ENCODE results near the gene ZCCHC14. TPM values are rescaled to one million over a fixed set of nuclear protein-coding genes. Genes with fewer than 3 reads are reported as not detected.
"Not testable (repeated sequence)": the region's sequence is repeated elsewhere in the genome, so short reads cannot be mapped to it uniquely, and the experiment has no call there.

Gene ZCCHC14
- total RNA-seq, 1 experiment from 2014 or later, result not detected

DNA sequence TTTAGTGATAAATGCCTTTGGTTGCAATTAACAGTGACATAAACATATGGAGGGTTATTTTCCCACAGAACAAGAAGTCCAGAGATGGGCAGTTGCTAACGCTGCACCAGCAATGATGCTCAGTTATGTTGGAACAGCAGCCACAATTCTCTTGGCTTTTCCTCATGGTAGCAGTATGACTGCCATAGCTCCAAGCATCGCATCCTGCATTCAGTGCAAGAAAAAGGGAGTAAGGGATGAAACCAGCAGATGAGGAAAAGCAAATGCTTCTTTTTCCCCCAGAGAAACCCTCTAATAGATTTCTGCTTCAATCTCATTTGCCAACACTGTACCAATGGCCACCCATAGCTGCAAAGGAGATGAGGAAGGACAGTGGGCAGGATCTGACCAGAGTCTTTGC, 13.0 kb upstream of the ZCCHC14 start:
- Histone ChIP-seq H4K20me1 (ENCODE audit: insufficient read depth, low read depth, low read length) (no peaks in the 10 kb centered on the region), H3K9me3 (ENCODE audit: low read length) (peaks cover 7% of the 10 kb centered on the region), H3K9me2 (replicated peaks; ENCODE audit: insufficient read depth, low read length) (no peaks in the 10 kb centered on the region), H3K4me2 (ENCODE audit: low read depth, low read length, poor library complexity, severe bottlenecking) (no peak overlapping the region), H3K27ac (ENCODE audit: low read length) (no peak overlapping the region), H3K79me2 (ENCODE audit: low read length) (no peaks in the 10 kb centered on the region), H3K36me3 (ENCODE audit: insufficient read depth, low read length) (no peaks in the 10 kb centered on the region), H3K27me3 (ENCODE audit: low read length) (no peaks in the 10 kb centered on the region), H3K9ac (ENCODE audit: low read length) (no peak overlapping the region), H2AFZ (ENCODE audit: low read length) (no peak overlapping the region), H3K4me3 (ENCODE audit: low read length) (no peak overlapping the region), H3K4me1 (ENCODE audit: low read length) (no peaks in the 10 kb centered on the region)
- DNase-seq, result no peak

DNA sequence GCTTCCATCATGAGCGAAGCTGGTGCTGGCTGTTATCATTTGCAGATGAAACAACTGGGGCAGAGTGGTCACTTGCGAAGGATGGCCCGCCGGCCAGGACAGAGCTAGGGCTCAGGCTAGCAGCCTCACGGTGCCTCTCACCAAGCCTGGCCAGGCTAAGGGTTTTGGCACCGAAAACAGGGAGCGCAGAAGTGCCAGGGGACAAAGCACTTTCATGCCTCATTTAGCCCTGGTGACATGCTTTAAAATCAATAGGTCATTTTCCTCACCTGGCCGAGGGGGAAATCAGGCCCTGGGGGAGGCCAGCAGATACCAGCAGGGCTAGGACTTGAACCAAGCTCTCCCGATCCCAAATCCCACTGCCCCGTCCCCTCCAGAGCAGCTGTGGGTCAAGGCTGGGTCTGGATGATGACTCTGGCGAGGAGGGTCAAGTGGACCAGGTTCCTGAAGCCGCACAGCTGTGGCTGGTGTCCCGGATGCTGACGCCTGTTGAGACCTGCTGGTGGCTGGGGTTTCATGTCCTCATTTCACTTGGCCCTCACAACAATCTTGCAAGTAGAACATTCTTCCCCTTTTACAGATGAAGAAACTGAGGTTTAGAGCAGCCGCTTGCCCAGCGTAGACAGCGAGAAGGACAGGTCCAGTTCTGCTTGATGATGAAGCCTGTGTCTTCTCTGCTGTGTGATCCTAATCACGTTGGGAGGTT, 10.6 kb upstream of the ZCCHC14 start:
- not testable (repeated sequence) for H3K9me3 ChIP-seq (ENCODE audit: low read length); H4K20me1 ChIP-seq (ENCODE audit: insufficient read depth, low read depth, low read length); H3K4me3 ChIP-seq (ENCODE audit: low read length); H3K27me3 ChIP-seq (ENCODE audit: low read length); H3K36me3 ChIP-seq (ENCODE audit: insufficient read depth, low read length); H3K9me2 ChIP-seq (replicated peaks; ENCODE audit: insufficient read depth, low read length); H3K4me1 ChIP-seq (ENCODE audit: low read length); DNase-seq; H3K27ac ChIP-seq (ENCODE audit: low read length); H2AFZ ChIP-seq (ENCODE audit: low read length); H3K4me2 ChIP-seq (ENCODE audit: low read depth, low read length, poor library complexity, severe bottlenecking); H3K9ac ChIP-seq (ENCODE audit: low read length); H3K79me2 ChIP-seq (ENCODE audit: low read length)

DNA sequence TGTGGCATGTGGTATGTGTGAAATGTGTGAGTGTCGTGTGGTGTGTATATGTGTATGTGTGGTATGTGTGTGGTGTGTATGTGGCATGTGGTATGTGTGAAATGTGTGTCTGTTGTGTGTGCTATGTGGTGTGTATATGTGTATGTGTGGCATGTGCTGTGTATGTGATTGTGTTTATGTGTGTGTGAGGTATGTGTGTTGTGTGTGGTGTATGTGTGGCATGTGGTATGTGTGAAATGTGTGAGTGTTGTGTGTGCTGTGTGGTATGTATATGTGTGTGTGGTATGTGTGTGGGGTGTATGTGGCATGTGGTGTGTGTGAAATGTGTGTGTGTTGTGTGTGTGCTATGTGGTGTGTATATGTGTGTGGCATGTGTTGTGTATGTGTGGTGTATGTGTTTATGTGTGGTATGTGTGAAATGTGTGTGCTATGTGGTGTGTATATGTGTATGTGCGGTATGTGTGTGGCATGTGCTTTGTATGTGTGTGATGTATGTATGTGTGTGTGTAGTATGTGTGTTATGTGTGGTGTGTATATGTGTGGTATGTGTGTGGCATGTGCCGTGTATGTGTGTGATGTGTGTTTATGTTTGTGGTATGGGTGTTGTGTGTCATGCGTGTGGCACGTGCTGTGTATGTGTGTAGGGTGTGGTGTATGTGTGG, 9.6 kb upstream of the ZCCHC14 start:
- H3K4me3 ChIP-seq (ENCODE audit: low read length), result no peak overlapping the region
- no peaks in the 10 kb centered on the region for H3K79me2 ChIP-seq (ENCODE audit: low read length)
- H3K4me2 ChIP-seq (ENCODE audit: low read depth, low read length, poor library complexity, severe bottlenecking), result no peak overlapping the region
- no peak overlapping the region for H3K27ac ChIP-seq (ENCODE audit: low read length)
- no peak overlapping the region for H2AFZ ChIP-seq (ENCODE audit: low read length)
- no peak overlapping the region for H3K9ac ChIP-seq (ENCODE audit: low read length)
- peaks cover 7% of the 10 kb centered on the region for H3K9me3 ChIP-seq (ENCODE audit: low read length)
- no peaks in the 10 kb centered on the region for H3K27me3 ChIP-seq (ENCODE audit: low read length)
- no peaks in the 10 kb centered on the region for H4K20me1 ChIP-seq (ENCODE audit: insufficient read depth, low read depth, low read length)
- no peaks in the 10 kb centered on the region for H3K36me3 ChIP-seq (ENCODE audit: insufficient read depth, low read length)
- no peaks in the 10 kb centered on the region for H3K9me2 ChIP-seq (replicated peaks; ENCODE audit: insufficient read depth, low read length)
- no peaks in the 10 kb centered on the region for H3K4me1 ChIP-seq (ENCODE audit: low read length)
- DNase-seq, result no peak

DNA sequence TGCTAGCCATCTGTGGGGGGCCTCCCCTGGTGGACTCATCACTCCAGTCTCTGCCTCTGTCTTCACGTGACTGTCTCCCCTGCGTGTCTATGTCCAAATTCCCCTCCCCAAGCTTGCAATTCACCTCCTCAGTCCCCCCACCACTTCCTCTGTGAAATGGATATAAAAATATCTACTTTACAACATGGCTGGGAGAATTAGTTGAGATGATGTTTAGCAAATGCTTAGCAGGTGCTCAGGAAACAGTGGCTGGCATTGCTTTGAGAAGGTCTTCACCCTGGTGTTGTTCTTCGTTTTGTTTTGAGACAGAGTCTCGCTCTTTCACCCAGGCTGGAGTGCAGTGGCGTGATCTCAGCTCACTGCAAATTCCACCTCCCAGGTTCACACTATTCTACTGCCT, 8.3 kb upstream of the ZCCHC14 start:
- Histone ChIP-seq H3K27ac (ENCODE audit: low read length) (no peak overlapping the region), H3K9me2 (replicated peaks; ENCODE audit: insufficient read depth, low read length) (no peaks in the 10 kb centered on the region), H3K4me3 (ENCODE audit: low read length) (no peak overlapping the region), H3K4me1 (ENCODE audit: low read length) (no peaks in the 10 kb centered on the region), H3K9me3 (ENCODE audit: low read length) (peaks cover 7% of the 10 kb centered on the region), H3K36me3 (ENCODE audit: insufficient read depth, low read length) (no peaks in the 10 kb centered on the region), H3K4me2 (ENCODE audit: low read depth, low read length, poor library complexity, severe bottlenecking) (no peak overlapping the region), H3K79me2 (ENCODE audit: low read length) (no peaks in the 10 kb centered on the region), H3K9ac (ENCODE audit: low read length) (no peak overlapping the region), H2AFZ (ENCODE audit: low read length) (no peak overlapping the region), H4K20me1 (ENCODE audit: insufficient read depth, low read depth, low read length) (no peaks in the 10 kb centered on the region), H3K27me3 (ENCODE audit: low read length) (no peaks in the 10 kb centered on the region)
- no peak for DNase-seq

GRCh38 chr16:87499189-87499486, 6.3 kb upstream of the ZCCHC14 start:
- Histone ChIP-seq H3K79me2 (ENCODE audit: low read length) (no peaks in the 10 kb centered on the region), H2AFZ (ENCODE audit: low read length) (no peak overlapping the region), H3K9me2 (replicated peaks; ENCODE audit: insufficient read depth, low read length) (no peaks in the 10 kb centered on the region), H3K4me1 (ENCODE audit: low read length) (no peaks in the 10 kb centered on the region), H3K27me3 (ENCODE audit: low read length) (no peaks in the 10 kb centered on the region), H3K4me3 (ENCODE audit: low read length) (no peak overlapping the region), H3K4me2 (ENCODE audit: low read depth, low read length, poor library complexity, severe bottlenecking) (no peak overlapping the region), H4K20me1 (ENCODE audit: insufficient read depth, low read depth, low read length) (no peaks in the 10 kb centered on the region), H3K9ac (ENCODE audit: low read length) (no peak overlapping the region), H3K36me3 (ENCODE audit: insufficient read depth, low read length) (no peaks in the 10 kb centered on the region), H3K9me3 (ENCODE audit: low read length) (peaks cover 7% of the 10 kb centered on the region), H3K27ac (ENCODE audit: low read length) (no peak overlapping the region)
- DNase-seq, result no peak

DNA sequence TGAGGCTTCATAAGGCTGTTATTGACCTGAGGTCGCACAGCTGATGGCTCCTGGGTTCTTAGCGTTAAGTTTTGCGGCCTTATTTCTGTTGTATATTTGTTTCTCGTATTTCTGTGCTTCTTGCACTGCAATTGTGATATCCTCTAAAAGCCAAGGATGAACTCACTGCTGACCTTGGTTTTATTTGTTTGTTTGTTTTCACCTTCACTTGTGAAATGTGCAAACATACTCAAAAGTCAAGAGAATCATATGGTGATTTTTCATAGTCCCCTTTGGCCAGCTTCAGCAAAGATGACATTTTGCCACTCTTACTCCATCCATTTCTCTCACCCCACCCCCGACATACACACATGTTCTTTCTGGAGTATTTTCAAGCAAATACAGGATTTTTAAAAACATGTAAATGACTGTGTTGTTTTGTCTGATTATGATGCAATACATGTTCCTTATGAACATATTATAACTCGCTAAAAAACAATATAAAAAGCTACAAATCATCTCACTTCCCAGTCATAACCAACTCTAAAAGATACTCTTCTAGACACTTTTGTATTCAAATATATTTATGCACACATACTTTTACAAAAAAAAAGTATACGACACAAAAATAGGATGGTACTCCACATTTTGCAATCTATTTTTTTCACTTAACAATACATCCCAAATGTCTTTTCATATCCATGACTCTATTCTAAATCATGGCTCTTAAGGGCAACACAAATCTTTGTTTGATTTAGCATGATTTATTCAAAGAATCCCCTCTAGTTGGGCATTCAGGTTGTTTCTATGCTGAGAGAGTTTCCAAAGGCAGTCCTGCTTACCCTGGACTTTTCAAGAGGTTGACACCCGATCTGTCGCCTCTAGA, 5.7 kb upstream of the ZCCHC14 start:
- Histone ChIP-seq H2AFZ (ENCODE audit: low read length) (no peak overlapping the region), H3K79me2 (ENCODE audit: low read length) (no peaks in the 10 kb centered on the region), H4K20me1 (ENCODE audit: insufficient read depth, low read depth, low read length) (no peaks in the 10 kb centered on the region), H3K9ac (ENCODE audit: low read length) (no peak overlapping the region), H3K4me2 (ENCODE audit: low read depth, low read length, poor library complexity, severe bottlenecking) (no peak overlapping the region), H3K27ac (ENCODE audit: low read length) (no peak overlapping the region), H3K4me3 (ENCODE audit: low read length) (no peak overlapping the region), H3K9me2 (replicated peaks; ENCODE audit: insufficient read depth, low read length) (no peaks in the 10 kb centered on the region), H3K9me3 (ENCODE audit: low read length) (peaks cover 7% of the 10 kb centered on the region), H3K4me1 (ENCODE audit: low read length) (no peaks in the 10 kb centered on the region), H3K36me3 (ENCODE audit: insufficient read depth, low read length) (no peaks in the 10 kb centered on the region), H3K27me3 (ENCODE audit: low read length) (no peaks in the 10 kb centered on the region)
- DNase-seq, result no peak

GRCh38 chr16:87497767-87498290, 5.0 kb upstream of the ZCCHC14 start:
- not testable (repeated sequence) for H3K9me3 ChIP-seq (ENCODE audit: low read length); H4K20me1 ChIP-seq (ENCODE audit: insufficient read depth, low read depth, low read length); H3K27ac ChIP-seq (ENCODE audit: low read length); H3K36me3 ChIP-seq (ENCODE audit: insufficient read depth, low read length); H2AFZ ChIP-seq (ENCODE audit: low read length); H3K4me1 ChIP-seq (ENCODE audit: low read length); DNase-seq; H3K9me2 ChIP-seq (replicated peaks; ENCODE audit: insufficient read depth, low read length); H3K27me3 ChIP-seq (ENCODE audit: low read length); H3K4me2 ChIP-seq (ENCODE audit: low read depth, low read length, poor library complexity, severe bottlenecking); H3K4me3 ChIP-seq (ENCODE audit: low read length); H3K9ac ChIP-seq (ENCODE audit: low read length); H3K79me2 ChIP-seq (ENCODE audit: low read length)

- H3K36me3 ChIP-seq (ENCODE audit: insufficient read depth, low read length); H2AFZ ChIP-seq (ENCODE audit: low read length); DNase-seq; H3K27ac ChIP-seq (ENCODE audit: low read length); H3K27me3 ChIP-seq (ENCODE audit: low read length); H3K4me1 ChIP-seq (ENCODE audit: low read length); H3K4me2 ChIP-seq (ENCODE audit: low read depth, low read length, poor library complexity, severe bottlenecking); H3K79me2 ChIP-seq (ENCODE audit: low read length); H3K9ac ChIP-seq (ENCODE audit: low read length); H3K9me2 ChIP-seq (replicated peaks; ENCODE audit: insufficient read depth, low read length); H4K20me1 ChIP-seq (ENCODE audit: insufficient read depth, low read depth, low read length); H3K4me3 ChIP-seq (ENCODE audit: low read length); H3K9me3 ChIP-seq (ENCODE audit: low read length): not testable (repeated sequence)
Observed at GRCh38 chr16:87497023-87497766, 4.4 kb upstream of the ZCCHC14 start.

All from Karpas-422 (cell line).